Upper lobe of left lung (tissue), 4 donors: ENCODE results near the gene PLXNA2.

Source experiments
- EP300 ChIP-seq, 4 donors: sonication (generic); formaldehyde crosslinking; IDR thresholded peaks; one replicate each; pipeline ENCODE4 v1.5.1; 2017; ENCODE audit warnings: antibody characterized with exemption in 4 of 4, control low read depth in 2 of 4
- POLR2AphosphoS5 ChIP-seq, 2 donors: sonication (generic); formaldehyde crosslinking; IDR thresholded peaks; one replicate each; pipeline ENCODE4 v1.5.1; 2017; ENCODE audit warnings: antibody characterized with exemption in 2 of 2
- TF ChIP-seq, protein P1 (sequence below), 6 experiments: fragments of 450-650 bp in 4 of 6; fragments of 200-600 bp in 2 of 6; sonication (generic) in 2 of 6; IDR thresholded peaks; one replicate each; pipeline ENCODE4 v1.5.1; 2016 to 2019; ENCODE audit warnings: antibody characterized with exemption in 6 of 6

DNA sequence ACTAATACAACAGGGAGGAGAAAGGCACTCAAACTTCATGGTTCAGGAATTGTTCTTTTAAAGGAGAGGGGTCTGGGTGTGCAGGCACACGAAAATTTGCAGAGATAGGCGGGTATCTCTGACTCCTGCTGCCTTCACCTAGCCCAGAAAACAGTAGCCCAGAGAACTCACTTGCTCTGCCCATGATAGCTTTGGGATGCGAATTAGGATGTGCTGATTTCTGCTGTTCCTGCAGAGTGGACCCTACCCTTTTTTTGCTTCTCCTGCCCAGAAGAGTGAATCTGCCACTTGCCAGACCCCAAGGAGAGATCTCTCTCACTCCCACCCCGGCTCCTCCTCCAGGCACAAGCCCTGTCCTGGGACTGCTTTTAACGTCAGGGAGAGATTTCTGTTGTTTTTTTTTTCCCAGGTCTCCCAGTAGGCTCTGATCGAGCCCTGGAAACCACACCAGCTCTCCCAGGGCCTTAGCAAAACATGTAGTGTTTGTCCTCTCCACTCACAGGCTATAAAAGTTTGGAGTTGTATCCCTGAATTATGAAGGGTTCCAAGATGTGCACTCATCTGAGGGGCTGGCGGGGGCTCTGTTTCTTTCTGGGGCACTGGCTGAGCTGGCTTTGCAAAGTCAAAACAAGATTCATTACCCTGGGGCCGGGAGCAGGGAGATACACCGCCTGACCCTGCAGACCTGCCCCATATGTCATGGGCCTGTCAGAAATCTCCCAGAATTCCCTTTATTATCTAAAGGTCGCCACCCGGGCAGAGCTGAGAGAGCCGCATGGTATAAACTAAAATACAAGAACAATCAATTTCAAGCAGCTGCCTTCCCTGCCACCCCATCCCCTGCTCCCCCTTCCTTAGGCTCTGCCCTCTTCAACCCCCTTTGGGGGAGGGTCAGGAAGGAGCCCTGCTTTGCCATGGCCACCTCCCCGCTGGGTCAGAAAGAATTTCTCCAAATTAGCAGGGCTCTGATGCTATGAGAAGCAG is 17.9 kb downstream of the PLXNA2 start:
- TF ChIP-seq, protein P1, sequence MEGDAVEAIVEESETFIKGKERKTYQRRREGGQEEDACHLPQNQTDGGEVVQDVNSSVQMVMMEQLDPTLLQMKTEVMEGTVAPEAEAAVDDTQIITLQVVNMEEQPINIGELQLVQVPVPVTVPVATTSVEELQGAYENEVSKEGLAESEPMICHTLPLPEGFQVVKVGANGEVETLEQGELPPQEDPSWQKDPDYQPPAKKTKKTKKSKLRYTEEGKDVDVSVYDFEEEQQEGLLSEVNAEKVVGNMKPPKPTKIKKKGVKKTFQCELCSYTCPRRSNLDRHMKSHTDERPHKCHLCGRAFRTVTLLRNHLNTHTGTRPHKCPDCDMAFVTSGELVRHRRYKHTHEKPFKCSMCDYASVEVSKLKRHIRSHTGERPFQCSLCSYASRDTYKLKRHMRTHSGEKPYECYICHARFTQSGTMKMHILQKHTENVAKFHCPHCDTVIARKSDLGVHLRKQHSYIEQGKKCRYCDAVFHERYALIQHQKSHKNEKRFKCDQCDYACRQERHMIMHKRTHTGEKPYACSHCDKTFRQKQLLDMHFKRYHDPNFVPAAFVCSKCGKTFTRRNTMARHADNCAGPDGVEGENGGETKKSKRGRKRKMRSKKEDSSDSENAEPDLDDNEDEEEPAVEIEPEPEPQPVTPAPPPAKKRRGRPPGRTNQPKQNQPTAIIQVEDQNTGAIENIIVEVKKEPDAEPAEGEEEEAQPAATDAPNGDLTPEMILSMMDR (IDR thresholded peaks at IDR 0.05), result no peak
- TF ChIP-seq EP300 (IDR thresholded peaks at IDR 0.05) (no peak), POLR2AphosphoS5 (IDR thresholded peaks at IDR 0.05) (no peak)
